HG03045 (cell line): Measurements from ENCODE around the gene ZNF776.
"Not testable (repeated sequence)": the region's sequence is repeated elsewhere in the genome, so short reads cannot be mapped to it uniquely, and the experiment has no call there.

Source experiments
- ATAC-seq: cut with Tn5 transposase; IDR thresholded peaks from one replicate; pipeline ENCODE4 v1.9.1; 2021; ENCODE audit warnings: mild to moderate bottlenecking, moderate library complexity; ENCODE audit not compliant: unreplicated experiment

ZNF776 gene

GRCh38 chr19:57746580-57747471 lies at the start of gene ZNF776:
ZNF776 (plus strand) TSS chr19:57746815; CDS start chr19:57747059, 244 bp downstream.
- peak; percentile 93 for ATAC-seq

DNA sequence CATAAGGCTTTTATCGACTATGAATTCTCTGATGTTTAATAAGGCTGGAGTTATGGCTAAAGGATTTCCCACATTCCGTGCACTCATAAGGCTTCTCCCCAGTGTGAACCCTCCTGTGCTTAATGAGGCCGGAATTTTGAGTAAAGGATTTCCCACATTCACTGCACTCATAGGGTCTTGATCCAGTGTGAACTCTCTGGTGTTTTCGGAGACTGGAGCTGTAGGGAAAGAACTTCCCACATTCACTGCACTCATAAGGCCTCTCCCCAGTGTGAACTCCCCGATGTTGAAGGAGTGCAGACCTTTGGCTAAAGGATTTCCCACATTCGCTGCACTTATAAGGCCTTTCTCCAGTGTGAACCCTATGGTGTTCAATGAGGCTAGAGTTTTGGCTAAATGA lies 45.0 kb upstream of the ZNF776 start:
- ATAC-seq, result no peak

- no peak for ATAC-seq
Observed at GRCh38 chr19:57706346-57706745, 40.3 kb upstream of the ZNF776 start.

DNA sequence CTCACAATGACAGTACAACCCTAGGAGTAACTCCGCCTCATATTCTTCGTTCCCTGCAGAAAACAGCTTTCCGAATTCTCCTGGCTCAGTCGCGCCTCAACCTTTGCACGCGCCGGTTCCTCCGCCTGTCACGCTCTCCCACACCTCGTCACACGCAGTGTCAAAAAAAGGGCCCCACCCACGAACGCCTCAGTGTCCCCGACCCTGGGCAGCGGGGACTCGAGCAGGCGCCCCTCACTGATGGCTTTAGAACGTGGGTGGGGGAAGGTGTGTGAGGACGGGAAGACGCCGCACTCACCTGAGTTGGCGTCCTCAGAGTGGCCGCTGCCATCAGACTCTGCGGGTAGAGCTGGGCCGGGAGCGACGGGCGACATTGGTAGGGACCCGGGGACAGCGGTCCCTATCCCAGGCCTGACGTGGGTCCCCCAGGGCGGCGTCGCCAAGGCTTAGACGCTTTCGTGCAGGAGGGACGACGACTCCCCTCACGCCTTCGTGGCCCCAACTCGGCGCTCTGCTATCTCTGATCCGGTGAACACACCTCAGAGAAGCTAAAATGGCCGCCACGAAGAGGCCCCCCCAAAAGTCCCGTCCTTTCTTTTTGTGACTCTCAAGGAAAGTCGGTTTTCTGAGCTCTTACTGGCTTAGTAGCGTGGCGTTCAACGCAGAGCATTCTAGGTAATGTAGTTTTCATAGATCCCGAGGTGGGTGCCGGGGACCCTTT lies 37.8 kb upstream of the ZNF776 start, which contains the start of gene ZNF154:
Gene ZNF154 (minus strand): TSS at position 564 of the 721 bp plus-strand sequence. CDS start 233 bp downstream, at position 331.
- ATAC-seq, result no peak

GRCh38 chr19:57709616-57710015 lies 37.0 kb upstream of the ZNF776 start:
- no peak for ATAC-seq

GRCh38 chr19:57712222-57712621 lies 34.4 kb upstream of the ZNF776 start:
- ATAC-seq, result no peak

- no peak for ATAC-seq
Observed at GRCh38 chr19:57719424-57719823, 27.2 kb upstream of the ZNF776 start.

DNA sequence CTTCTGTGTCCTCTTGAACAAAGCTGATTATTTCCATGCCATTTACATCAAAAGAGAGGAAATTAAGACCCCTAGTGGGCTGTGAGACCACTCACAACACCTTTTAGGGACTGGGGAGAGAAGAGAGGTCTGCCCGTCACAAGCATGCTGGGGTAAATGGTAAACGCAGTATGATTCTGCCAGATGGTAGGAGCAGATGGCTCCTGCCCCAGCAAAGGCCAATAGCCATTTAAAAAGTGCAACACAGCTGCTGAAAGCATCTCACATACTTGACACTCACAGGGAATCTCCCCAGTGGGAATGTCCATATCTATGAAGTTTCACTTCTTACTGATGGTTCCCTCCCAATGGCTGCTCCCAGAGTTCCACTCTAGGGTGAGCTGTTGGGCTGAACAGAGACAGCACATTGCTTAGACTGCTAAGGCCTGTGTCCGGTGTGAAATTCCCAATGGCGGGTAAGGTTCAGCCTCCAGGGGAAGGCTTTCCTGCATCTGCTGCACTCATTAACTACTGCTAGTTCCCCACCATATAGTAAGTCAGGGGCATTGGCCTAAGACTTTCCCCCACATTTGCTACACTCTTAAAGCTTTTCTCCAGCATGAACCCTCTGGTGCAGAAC lies 26.6 kb upstream of the ZNF776 start:
- no peak for ATAC-seq

- no peak for ATAC-seq
Observed at GRCh38 chr19:57720878-57721277, 25.7 kb upstream of the ZNF776 start.

DNA sequence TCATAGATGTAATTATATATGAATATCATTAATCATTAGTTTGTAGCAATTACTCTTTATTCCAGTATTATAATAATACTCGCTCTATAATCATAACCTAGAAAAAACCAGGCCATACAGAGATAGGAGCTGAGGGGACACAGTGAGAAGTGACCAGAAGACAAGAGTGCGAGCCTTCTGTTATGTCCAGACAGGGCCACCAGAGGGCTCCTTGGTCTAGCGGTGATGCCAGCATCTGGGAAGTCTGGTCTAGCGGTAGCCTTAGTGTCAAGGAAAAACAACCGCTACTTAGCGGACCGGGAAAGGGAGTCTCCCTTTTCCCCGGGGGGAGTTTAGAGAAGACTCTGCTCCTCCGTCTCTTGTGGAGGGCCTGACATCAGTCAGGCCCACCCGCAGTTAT lies 8.3 kb upstream of the ZNF776 start:
- not testable (repeated sequence) for ATAC-seq

DNA sequence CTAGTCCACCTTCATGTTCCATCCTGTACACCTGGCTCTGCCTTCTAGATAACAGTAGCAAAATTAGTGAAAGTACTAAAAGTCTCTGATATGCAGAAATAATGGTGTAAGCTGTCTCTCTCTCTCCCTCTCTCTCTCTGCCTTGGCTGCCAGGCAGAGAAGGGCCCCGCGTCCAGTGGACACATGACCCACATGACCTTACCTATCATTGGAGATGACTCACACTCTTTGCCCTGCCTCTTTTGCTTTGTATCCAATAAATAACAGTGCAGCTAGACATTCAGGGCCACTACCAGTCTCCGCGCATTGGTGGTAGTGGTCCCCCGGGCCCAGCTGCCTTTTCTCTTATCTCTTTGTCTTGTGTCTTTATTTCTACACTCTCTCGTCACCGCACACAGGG lies 7.8 kb upstream of the ZNF776 start:
- not testable (repeated sequence) for ATAC-seq

GRCh38 chr19:57747472-57747807 lies 825 bp downstream of the ZNF776 start:
- ATAC-seq, result no peak

- no peak for ATAC-seq
Observed at GRCh38 chr19:57748029-57748428, 1.4 kb downstream of the ZNF776 start.

- no peak for ATAC-seq
Observed at GRCh38 chr19:57754091-57754673, 7.6 kb downstream of the ZNF776 start.

DNA sequence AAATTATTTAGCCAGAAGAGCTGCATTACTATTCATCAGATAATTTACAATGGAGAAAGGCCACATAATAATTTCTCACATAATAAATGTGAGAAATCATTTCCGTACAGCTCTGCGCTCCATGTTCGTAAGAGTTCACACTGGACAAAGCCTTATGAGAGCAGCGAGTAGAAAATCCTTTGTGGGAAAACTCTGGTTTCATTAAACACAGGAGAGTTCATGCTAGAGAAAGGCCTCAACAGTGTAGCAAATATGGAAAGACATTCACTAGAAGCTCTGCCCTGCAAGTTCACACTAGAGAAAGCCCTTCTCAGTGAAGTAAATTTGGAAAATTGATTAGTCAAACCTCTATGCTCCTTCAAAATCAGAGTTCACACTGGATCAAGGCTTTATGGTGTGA lies 8.4 kb downstream of the ZNF776 start:
- no peak for ATAC-seq

DNA sequence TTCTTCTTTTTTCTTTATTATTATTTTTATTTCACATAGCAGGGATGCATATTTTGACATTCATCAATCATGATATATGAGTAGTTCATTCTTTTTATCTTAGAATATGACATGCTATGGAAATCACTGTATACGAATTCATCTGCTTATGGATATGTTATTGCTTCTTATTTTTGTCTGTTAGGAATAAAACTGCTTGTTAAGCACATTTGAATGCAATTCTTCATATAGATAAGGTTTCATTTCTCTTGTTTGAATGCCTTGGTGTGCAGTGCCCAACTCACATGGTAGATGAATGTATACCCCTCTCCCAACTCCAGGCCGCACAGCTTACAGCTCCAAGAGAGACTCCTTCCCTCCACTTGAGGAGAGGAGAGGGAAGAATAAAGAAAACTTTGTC lies 11.3 kb downstream of the ZNF776 start:
- no peak for ATAC-seq

DNA sequence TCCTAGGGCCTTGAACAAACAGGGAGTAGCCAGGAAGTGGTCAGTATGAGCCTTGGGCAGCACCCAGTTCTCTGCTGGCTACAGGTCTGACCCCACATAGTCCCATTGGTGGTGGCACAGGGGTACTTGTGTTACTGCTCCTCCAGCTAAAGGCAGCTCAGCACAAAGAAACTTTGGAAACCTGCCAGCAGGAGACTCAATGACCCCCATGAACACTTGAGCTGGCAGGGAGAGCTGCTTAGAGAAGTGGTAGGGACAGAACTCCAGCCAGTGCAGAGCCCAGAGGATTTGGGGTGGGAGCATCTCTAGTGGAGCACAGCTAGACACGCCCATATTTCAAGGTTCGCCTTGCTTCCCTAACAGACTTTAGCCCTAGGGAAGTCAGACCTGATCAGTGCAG lies 12.5 kb downstream of the ZNF776 start:
- no peak for ATAC-seq

GRCh38 chr19:57769345-57770131 lies 22.9 kb downstream of the ZNF776 start, which contains the start of gene ZNF586:
ZNF586 (plus strand) TSS chr19:57769676; CDS start chr19:57769843, 167 bp downstream.
- peak; percentile 94 for ATAC-seq

DNA sequence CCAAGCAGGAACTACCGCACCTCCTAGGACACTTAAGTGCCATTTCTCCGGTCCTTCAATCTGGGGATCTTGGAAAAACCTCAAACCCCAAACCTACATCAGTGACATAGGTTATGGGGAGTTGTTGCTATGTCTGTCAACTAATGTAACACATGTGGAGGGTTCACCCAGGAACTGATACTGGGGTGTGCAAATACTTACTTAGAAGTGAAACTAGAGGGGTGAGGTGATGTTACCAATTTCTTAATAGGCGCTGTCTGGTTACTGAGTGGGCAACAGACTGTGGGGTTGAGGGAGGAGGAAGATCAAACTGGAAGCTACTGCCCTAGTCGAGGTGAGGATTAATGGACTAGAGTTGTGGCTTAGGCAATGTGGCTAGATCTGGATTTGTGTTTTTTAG lies 24.8 kb downstream of the ZNF776 start:
- ATAC-seq, result no peak

DNA sequence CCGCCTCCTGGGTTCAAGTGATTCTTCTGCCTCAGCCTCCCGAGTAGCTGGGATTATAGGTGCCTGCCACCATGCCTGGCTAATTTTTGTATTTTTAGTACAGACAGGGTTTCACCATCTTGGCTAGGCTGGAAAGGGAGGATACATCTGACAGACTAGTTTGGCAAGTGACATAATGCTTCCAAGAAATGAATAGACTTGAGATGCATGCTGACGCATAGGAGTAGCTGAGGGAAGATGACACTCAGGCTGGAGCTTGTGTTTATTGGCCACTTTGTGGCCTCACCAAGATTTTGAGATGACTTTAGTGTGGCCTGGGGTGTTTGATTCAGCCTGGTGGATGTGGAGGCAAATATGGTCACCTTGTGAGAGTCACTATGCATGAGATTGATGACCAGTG lies 26.9 kb downstream of the ZNF776 start:
- no peak for ATAC-seq
